GM21423 (cell line): ENCODE measurements around the gene KRT4.
"Not testable (repeated sequence)": the region's sequence is repeated elsewhere in the genome, so short reads cannot be mapped to it uniquely, and the experiment has no call there.

Experiments used
- ATAC-seq: cut with Tn5 transposase; IDR thresholded peaks from one replicate; pipeline ENCODE4 v1.9.1; 2021; ENCODE audit warnings: mild to moderate bottlenecking, moderate library complexity; ENCODE audit not compliant: unreplicated experiment

Gene KRT4

GRCh38 chr12:52813885-52814709 is at the start of gene KRT4:
KRT4 (minus strand) TSS chr12:52814116; CDS start chr12:52814058, 58 bp downstream.
- no peak for ATAC-seq

- no peak for ATAC-seq
Observed at GRCh38 chr12:52862023-52862422, 48.1 kb upstream of the KRT4 start.

GRCh38 chr12:52861511-52861910 is 47.6 kb upstream of the KRT4 start:
- ATAC-seq: no peak

GRCh38 chr12:52860102-52860823 is 46.3 kb upstream of the KRT4 start:
- no peak for ATAC-seq

- ATAC-seq: no peak
Observed at GRCh38 chr12:52857500-52857899, 43.6 kb upstream of the KRT4 start.

GRCh38 chr12:52856787-52857186 is 42.9 kb upstream of the KRT4 start:
- no peak for ATAC-seq

- ATAC-seq: not testable (repeated sequence)
Observed at GRCh38 chr12:52856077-52856476, 42.2 kb upstream of the KRT4 start.

GRCh38 chr12:52851787-52852186 is 37.9 kb upstream of the KRT4 start:
- ATAC-seq: no peak

GRCh38 chr12:52850681-52851080 is 36.8 kb upstream of the KRT4 start:
- no peak for ATAC-seq

GRCh38 chr12:52849511-52849910 is 35.6 kb upstream of the KRT4 start:
- ATAC-seq: no peak

- no peak for ATAC-seq
Observed at GRCh38 chr12:52848661-52849255, 34.8 kb upstream of the KRT4 start, which contains the start of gene KRT78. KRT78 (minus strand) TSS chr12:52848994; CDS start chr12:52848930, 64 bp downstream.

- no peak for ATAC-seq
Observed at GRCh38 chr12:52847335-52848102, 33.6 kb upstream of the KRT4 start.

GRCh38 chr12:52846356-52846970 is 32.5 kb upstream of the KRT4 start:
- ATAC-seq: no peak

- ATAC-seq: no peak
Observed at GRCh38 chr12:52845946-52846345, 32.0 kb upstream of the KRT4 start.

- ATAC-seq: no peak
Observed at GRCh38 chr12:52844386-52844785, 30.5 kb upstream of the KRT4 start.

GRCh38 chr12:52839436-52840105 is 25.7 kb upstream of the KRT4 start:
- ATAC-seq: no peak

- no peak for ATAC-seq
Observed at GRCh38 chr12:52838609-52839435, 24.9 kb upstream of the KRT4 start.

GRCh38 chr12:52837781-52838608 is 24.1 kb upstream of the KRT4 start:
- no peak for ATAC-seq
